HEK293 (cell line): ENCODE results near the gene DNAJC10.

Experiments used
- CTCF ChIA-PET: fragments of 350-600 bp; formaldehyde crosslinking; extraction: SDS; loops from one replicate; lab custom pipeline; 2021; ENCODE audit warnings: antibody characterized with exemption; lab: Yijun Ruan, JAX
- POLR2A ChIA-PET: fragments of 300-600 bp; formaldehyde crosslinking; extraction: SDS; loops from one replicate; lab custom pipeline; 2020; ENCODE audit warnings: antibody characterized with exemption, inconsistent platforms; lab: Yijun Ruan, JAX
- H3K27ac ChIP-seq: fragments of 200-500 bp; sonication (Bioruptor generic); 2 replicates; pipeline ENCODE4 v1.5.1; 2014; ENCODE audit warnings: low read depth, low read length, control low read depth, inconsistent platforms; ENCODE audit errors: extremely low read depth
- H3K36me3 ChIP-seq, 2 experiments: fragments of 200-500 bp in 1 of 2; sonication (Bioruptor generic) in 1 of 2; 1 replicate in 1 of 2; 2 replicates in 1 of 2; pipeline ENCODE4 v1.5.1; 2014 to 2017; ENCODE audit warnings: inconsistent platforms in 2 of 2, low read length in 2 of 2; ENCODE audit not compliant: control insufficient read depth in 2 of 2, insufficient read depth in 1 of 2
- H3K4me1 ChIP-seq: fragments of 200-500 bp; sonication (Bioruptor generic); 2 replicates; pipeline ENCODE4 v1.5.1; 2014; ENCODE audit warnings: mild to moderate bottlenecking, low read length, inconsistent platforms; ENCODE audit not compliant: control insufficient read depth, insufficient read depth
- H3K4me3 ChIP-seq: 2 replicates; pipeline ENCODE4 v1.5.1; 2011; ENCODE audit warnings: low read depth, mild to moderate bottlenecking, control low read depth, low read length, moderate library complexity
- H3K9me3 ChIP-seq: fragments of 200-500 bp; sonication (Bioruptor generic); 2 replicates; pipeline ENCODE4 v1.5.1; 2014; ENCODE audit warnings: low read depth, low read length, inconsistent platforms; ENCODE audit not compliant: control insufficient read depth, insufficient read depth
- FEZF1 ChIP-seq: fragments of 450-650 bp; formaldehyde crosslinking; IDR thresholded peaks from 2 replicates; pipeline ENCODE4 v1.5.1; 2016; ENCODE audit warnings: missing biosample characterization, missing genetic modification characterization
- GLI2 ChIP-seq: fragments of 450-650 bp; formaldehyde crosslinking; IDR thresholded peaks from 2 replicates; pipeline ENCODE4; 2017; ENCODE audit warnings: missing biosample characterization, missing genetic modification characterization, low read depth, borderline replicate concordance
- KLF7 ChIP-seq: fragments of 450-650 bp; formaldehyde crosslinking; IDR thresholded peaks from 2 replicates; pipeline ENCODE4 v1.5.1; 2016; ENCODE audit warnings: missing biosample characterization, missing genetic modification characterization, borderline replicate concordance
- MZF1 ChIP-seq: fragments of 450-650 bp; formaldehyde crosslinking; IDR thresholded peaks from 2 replicates; pipeline ENCODE4 v1.5.1; 2017; ENCODE audit warnings: missing biosample characterization, missing genetic modification characterization, borderline replicate concordance
- OSR2 ChIP-seq: fragments of 450-650 bp; formaldehyde crosslinking; IDR thresholded peaks from 2 replicates; pipeline ENCODE4 v1.5.1; 2016; ENCODE audit warnings: missing biosample characterization, missing genetic modification characterization
- REPIN1 ChIP-seq: fragments of 450-650 bp; formaldehyde crosslinking; IDR thresholded peaks from 2 replicates; pipeline ENCODE4 v1.5.1; 2017; ENCODE audit warnings: missing biosample characterization, missing genetic modification characterization, low read depth
- ZBTB1 ChIP-seq: fragments of 450-650 bp; formaldehyde crosslinking; IDR thresholded peaks from 2 replicates; pipeline ENCODE4 v1.5.1; 2016; ENCODE audit warnings: missing biosample characterization, missing genetic modification characterization
- ZNF202 ChIP-seq: fragments of 450-650 bp; formaldehyde crosslinking; IDR thresholded peaks from 2 replicates; pipeline ENCODE4 v1.5.1; 2016; ENCODE audit warnings: missing biosample characterization, missing genetic modification characterization, borderline replicate concordance
- ZNF292 ChIP-seq: fragments of 450-650 bp; formaldehyde crosslinking; IDR thresholded peaks from 2 replicates; pipeline ENCODE4 v1.5.1; 2016; ENCODE audit warnings: low read depth, missing biosample characterization, missing genetic modification characterization, borderline replicate concordance
- ZNF501 ChIP-seq: fragments of 450-650 bp; formaldehyde crosslinking; IDR thresholded peaks from 2 replicates; pipeline ENCODE4 v1.5.1; 2016; ENCODE audit warnings: missing biosample characterization, missing genetic modification characterization
- ZNF529 ChIP-seq: fragments of 450-650 bp; formaldehyde crosslinking; IDR thresholded peaks from 2 replicates; pipeline ENCODE4 v1.5.1; 2017; ENCODE audit warnings: missing genetic modification characterization, missing biosample characterization; ENCODE audit not compliant: insufficient replicate concordance
- ZNF549 ChIP-seq: fragments of 450-650 bp; IDR thresholded peaks from 2 replicates; pipeline ENCODE4 v1.5.1; 2018; ENCODE audit warnings: missing biosample characterization, missing genetic modification characterization, mild to moderate bottlenecking, inconsistent platforms, moderate library complexity
- ZNF561 ChIP-seq: fragments of 450-650 bp; IDR thresholded peaks from 2 replicates; pipeline ENCODE4 v1.5.1; 2018; ENCODE audit warnings: missing biosample characterization, missing genetic modification characterization, borderline replicate concordance
- ZNF621 ChIP-seq: fragments of 450-650 bp; formaldehyde crosslinking; IDR thresholded peaks from 2 replicates; pipeline ENCODE4 v1.5.1; 2017; ENCODE audit warnings: missing biosample characterization, missing genetic modification characterization
- ZNF777 ChIP-seq: fragments of 450-650 bp; formaldehyde crosslinking; IDR thresholded peaks from 2 replicates; pipeline ENCODE4 v1.5.1; 2017; ENCODE audit warnings: missing biosample characterization, missing genetic modification characterization, borderline replicate concordance
- ZNF792 ChIP-seq: fragments of 450-650 bp; formaldehyde crosslinking; IDR thresholded peaks from 2 replicates; pipeline ENCODE4 v1.5.1; 2016; ENCODE audit warnings: missing biosample characterization, missing genetic modification characterization
- ZNF830 ChIP-seq: fragments of 450-650 bp; IDR thresholded peaks from 2 replicates; pipeline ENCODE4 v1.5.0; 2018; ENCODE audit warnings: missing biosample characterization, missing genetic modification characterization, low read depth, mild to moderate bottlenecking, moderate library complexity
- ZNF843 ChIP-seq: fragments of 450-650 bp; formaldehyde crosslinking; IDR thresholded peaks from 2 replicates; pipeline ENCODE4 v1.5.1; 2016; ENCODE audit warnings: missing biosample characterization, missing genetic modification characterization
- ZSCAN16 ChIP-seq: fragments of 450-650 bp; formaldehyde crosslinking; IDR thresholded peaks from 2 replicates; pipeline ENCODE4 v1.5.1; 2016; ENCODE audit warnings: missing biosample characterization, missing genetic modification characterization
- ZSCAN30 ChIP-seq: fragments of 450-650 bp; IDR thresholded peaks from 2 replicates; pipeline ENCODE4 v1.5.1; 2018; ENCODE audit warnings: missing biosample characterization, mild to moderate bottlenecking, missing genetic modification characterization, moderate library complexity
- ZXDB ChIP-seq: fragments of 450-650 bp; formaldehyde crosslinking; IDR thresholded peaks from 2 replicates; pipeline ENCODE4 v1.5.1; 2016; ENCODE audit warnings: missing biosample characterization, missing genetic modification characterization
- TF ChIP-seq, protein P1 (sequence below): fragments of 450-650 bp; formaldehyde crosslinking; IDR thresholded peaks from 2 replicates; pipeline ENCODE4 v1.5.1; 2016; ENCODE audit warnings: missing biosample characterization, missing genetic modification characterization, borderline replicate concordance
- TF ChIP-seq, protein P2 (sequence below): fragments of 450-650 bp; formaldehyde crosslinking; IDR thresholded peaks from 2 replicates; pipeline ENCODE4 v1.5.1; 2017; ENCODE audit warnings: missing biosample characterization, missing genetic modification characterization
- TF ChIP-seq, protein P3 (sequence below): fragments of 450-650 bp; formaldehyde crosslinking; IDR thresholded peaks from 2 replicates; pipeline ENCODE4 v1.5.1; 2016; ENCODE audit warnings: missing biosample characterization, missing genetic modification characterization
- TF ChIP-seq, protein P4 (sequence below): sonication (generic); formaldehyde crosslinking; IDR thresholded peaks from 2 replicates; pipeline ENCODE4 v1.8.1; 2022; ENCODE audit warnings: mild to moderate bottlenecking, moderate library complexity, missing genetic modification reagents
- TF ChIP-seq, protein P5 (sequence below): fragments of 450-650 bp; formaldehyde crosslinking; IDR thresholded peaks from 2 replicates; pipeline ENCODE4 v1.5.1; 2017; ENCODE audit warnings: missing biosample characterization, missing genetic modification characterization

Gene DNAJC10

DNA sequence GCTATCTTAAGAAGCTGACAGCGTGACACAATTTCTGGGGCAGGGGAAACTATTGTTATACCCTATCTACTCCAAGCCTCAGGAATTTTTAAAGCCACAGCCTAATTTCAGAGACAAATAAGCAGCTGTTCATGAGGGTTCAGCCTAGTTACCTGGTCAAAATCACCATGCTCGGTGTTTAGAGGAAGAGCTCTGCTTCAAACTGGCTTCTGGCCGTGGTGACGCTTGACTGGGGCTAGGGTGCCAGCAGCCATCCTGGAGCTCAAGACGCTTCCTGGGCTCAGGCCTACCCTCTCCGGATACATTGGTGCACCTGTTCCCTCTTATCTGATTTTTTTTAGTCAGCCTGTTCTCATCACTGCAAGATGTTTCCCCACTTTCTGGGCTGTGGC lies 108.7 kb downstream of the DNAJC10 start (continued):
- no peak for TF ChIP-seq ZNF501
- TF ChIP-seq ZNF777 (tag by site-specific recombination), result no peak

DNA sequence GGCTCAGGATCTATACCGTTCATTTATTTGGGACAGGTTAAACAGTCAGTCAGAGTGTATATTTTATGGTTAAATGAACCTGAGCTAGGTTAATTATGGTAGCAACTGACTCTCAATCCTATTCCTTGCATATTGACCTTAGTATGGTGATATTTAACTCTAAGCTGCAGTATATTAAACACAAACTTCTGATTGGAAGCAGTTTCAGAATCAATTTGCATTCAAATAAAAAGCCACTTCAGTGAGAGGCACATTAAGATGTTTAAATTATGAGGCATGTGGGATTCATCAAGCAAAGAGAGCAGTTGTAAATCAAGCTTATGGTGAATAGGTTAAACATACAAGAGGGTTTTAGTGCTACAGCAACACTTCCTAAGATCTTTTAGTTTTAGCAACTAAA lies 110.0 kb downstream of the DNAJC10 start:
- no peak overlapping the region for H3K4me3 ChIP-seq
- POLR2A ChIA-PET, result no interaction called here
- no peaks in the 10 kb centered on the region for H3K9me3 ChIP-seq
- no peaks in the 10 kb centered on the region for H3K36me3 ChIP-seq
- CTCF ChIA-PET, result interaction anchor here (0.6 kb wide), 2 partner anchors 74 to 876 kb away, joined by 3 read pairs; no protein-coding TSS in a partner anchor
- no peak overlapping the region for H3K27ac ChIP-seq
- peaks cover 16% of the 10 kb centered on the region for H3K4me1 ChIP-seq
- peak; percentile 84 for TF ChIP-seq ZNF843 (tag by site-specific recombination)
- TF ChIP-seq ZSCAN30 (tag by site-specific recombination), result peak; percentile 49; the same call in 1 of the 2 replicates
- no peak for TF ChIP-seq ZNF830 (tag by site-specific recombination)
- no peak for TF ChIP-seq REPIN1 (tag by site-specific recombination)
- no peak for TF ChIP-seq ZNF202
- TF ChIP-seq ZNF549, result no peak
- TF ChIP-seq MZF1 (tag by site-specific recombination), result no peak
- TF ChIP-seq OSR2 (tag by site-specific recombination), result peak; percentile 94
- no peak for TF ChIP-seq ZNF792 (tag by site-specific recombination)
- TF ChIP-seq ZXDB, result no peak
- TF ChIP-seq ZNF561 (tag by site-specific recombination), result no peak
- TF ChIP-seq FEZF1 (tag by site-specific recombination), result peak; percentile 72
- no peak for TF ChIP-seq ZNF292 (tag by site-specific recombination)
- peak; percentile 7; the same call in 1 of the 2 replicates for TF ChIP-seq GLI2 (tag by site-specific recombination)
- TF ChIP-seq, protein P1, sequence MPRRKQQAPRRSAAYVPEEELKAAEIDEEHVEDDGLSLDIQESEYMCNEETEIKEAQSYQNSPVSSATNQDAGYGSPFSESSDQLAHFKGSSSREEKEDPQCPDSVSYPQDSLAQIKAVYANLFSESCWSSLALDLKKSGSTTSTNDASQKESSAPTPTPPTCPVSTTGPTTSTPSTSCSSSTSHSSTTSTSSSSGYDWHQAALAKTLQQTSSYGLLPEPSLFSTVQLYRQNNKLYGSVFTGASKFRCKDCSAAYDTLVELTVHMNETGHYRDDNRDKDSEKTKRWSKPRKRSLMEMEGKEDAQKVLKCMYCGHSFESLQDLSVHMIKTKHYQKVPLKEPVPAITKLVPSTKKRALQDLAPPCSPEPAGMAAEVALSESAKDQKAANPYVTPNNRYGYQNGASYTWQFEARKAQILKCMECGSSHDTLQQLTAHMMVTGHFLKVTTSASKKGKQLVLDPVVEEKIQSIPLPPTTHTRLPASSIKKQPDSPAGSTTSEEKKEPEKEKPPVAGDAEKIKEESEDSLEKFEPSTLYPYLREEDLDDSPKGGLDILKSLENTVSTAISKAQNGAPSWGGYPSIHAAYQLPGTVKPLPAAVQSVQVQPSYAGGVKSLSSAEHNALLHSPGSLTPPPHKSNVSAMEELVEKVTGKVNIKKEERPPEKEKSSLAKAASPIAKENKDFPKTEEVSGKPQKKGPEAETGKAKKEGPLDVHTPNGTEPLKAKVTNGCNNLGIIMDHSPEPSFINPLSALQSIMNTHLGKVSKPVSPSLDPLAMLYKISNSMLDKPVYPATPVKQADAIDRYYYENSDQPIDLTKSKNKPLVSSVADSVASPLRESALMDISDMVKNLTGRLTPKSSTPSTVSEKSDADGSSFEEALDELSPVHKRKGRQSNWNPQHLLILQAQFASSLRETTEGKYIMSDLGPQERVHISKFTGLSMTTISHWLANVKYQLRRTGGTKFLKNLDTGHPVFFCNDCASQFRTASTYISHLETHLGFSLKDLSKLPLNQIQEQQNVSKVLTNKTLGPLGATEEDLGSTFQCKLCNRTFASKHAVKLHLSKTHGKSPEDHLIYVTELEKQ (tag by site-specific recombination), result peak; percentile 20; the same call in 1 of the 2 replicates
- no peak for TF ChIP-seq ZNF529 (tag by site-specific recombination)
- TF ChIP-seq, protein P2, sequence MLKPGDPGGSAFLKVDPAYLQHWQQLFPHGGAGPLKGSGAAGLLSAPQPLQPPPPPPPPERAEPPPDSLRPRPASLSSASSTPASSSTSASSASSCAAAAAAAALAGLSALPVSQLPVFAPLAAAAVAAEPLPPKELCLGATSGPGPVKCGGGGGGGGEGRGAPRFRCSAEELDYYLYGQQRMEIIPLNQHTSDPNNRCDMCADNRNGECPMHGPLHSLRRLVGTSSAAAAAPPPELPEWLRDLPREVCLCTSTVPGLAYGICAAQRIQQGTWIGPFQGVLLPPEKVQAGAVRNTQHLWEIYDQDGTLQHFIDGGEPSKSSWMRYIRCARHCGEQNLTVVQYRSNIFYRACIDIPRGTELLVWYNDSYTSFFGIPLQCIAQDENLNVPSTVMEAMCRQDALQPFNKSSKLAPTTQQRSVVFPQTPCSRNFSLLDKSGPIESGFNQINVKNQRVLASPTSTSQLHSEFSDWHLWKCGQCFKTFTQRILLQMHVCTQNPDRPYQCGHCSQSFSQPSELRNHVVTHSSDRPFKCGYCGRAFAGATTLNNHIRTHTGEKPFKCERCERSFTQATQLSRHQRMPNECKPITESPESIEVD (tag by site-specific recombination), result peak; percentile 88
- TF ChIP-seq, protein P3, sequence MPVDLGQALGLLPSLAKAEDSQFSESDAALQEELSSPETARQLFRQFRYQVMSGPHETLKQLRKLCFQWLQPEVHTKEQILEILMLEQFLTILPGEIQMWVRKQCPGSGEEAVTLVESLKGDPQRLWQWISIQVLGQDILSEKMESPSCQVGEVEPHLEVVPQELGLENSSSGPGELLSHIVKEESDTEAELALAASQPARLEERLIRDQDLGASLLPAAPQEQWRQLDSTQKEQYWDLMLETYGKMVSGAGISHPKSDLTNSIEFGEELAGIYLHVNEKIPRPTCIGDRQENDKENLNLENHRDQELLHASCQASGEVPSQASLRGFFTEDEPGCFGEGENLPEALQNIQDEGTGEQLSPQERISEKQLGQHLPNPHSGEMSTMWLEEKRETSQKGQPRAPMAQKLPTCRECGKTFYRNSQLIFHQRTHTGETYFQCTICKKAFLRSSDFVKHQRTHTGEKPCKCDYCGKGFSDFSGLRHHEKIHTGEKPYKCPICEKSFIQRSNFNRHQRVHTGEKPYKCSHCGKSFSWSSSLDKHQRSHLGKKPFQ (tag by site-specific recombination), result 0 out of 2 replicates have a peak, but pooled peaks have one; percentile 33
- TF ChIP-seq KLF7 (tag by site-specific recombination), result no peak
- TF ChIP-seq, protein P4, sequence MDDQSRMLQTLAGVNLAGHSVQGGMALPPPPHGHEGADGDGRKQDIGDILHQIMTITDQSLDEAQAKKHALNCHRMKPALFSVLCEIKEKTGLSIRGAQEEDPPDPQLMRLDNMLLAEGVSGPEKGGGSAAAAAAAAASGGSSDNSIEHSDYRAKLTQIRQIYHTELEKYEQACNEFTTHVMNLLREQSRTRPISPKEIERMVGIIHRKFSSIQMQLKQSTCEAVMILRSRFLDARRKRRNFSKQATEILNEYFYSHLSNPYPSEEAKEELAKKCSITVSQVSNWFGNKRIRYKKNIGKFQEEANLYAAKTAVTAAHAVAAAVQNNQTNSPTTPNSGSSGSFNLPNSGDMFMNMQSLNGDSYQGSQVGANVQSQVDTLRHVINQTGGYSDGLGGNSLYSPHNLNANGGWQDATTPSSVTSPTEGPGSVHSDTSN (CRISPR knock-in tag), result no peak
- TF ChIP-seq ZSCAN16 (tag by site-specific recombination), result no peak
- TF ChIP-seq ZNF621 (tag by site-specific recombination), result no peak
- no peak for TF ChIP-seq ZBTB1
- TF ChIP-seq, protein P5, sequence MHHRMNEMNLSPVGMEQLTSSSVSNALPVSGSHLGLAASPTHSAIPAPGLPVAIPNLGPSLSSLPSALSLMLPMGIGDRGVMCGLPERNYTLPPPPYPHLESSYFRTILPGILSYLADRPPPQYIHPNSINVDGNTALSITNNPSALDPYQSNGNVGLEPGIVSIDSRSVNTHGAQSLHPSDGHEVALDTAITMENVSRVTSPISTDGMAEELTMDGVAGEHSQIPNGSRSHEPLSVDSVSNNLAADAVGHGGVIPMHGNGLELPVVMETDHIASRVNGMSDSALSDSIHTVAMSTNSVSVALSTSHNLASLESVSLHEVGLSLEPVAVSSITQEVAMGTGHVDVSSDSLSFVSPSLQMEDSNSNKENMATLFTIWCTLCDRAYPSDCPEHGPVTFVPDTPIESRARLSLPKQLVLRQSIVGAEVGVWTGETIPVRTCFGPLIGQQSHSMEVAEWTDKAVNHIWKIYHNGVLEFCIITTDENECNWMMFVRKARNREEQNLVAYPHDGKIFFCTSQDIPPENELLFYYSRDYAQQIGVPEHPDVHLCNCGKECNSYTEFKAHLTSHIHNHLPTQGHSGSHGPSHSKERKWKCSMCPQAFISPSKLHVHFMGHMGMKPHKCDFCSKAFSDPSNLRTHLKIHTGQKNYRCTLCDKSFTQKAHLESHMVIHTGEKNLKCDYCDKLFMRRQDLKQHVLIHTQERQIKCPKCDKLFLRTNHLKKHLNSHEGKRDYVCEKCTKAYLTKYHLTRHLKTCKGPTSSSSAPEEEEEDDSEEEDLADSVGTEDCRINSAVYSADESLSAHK (tag by site-specific recombination), result peak; percentile 63; the same call in 1 of the 2 replicates
